Epithelial cell of prostate (primary cell): ENCODE measurements around the gene MAP3K3.
"Not testable (repeated sequence)": the region's sequence is repeated elsewhere in the genome, so short reads cannot be mapped to it uniquely, and the experiment has no call there.

Source experiments
- DNase-seq: peaks from one replicate; pipeline ENCODE4 v3.0.0-alpha.2; 2011; ENCODE audit warnings: low read depth, low spot score
- H3K27ac ChIP-seq: fragments of 450-650 bp; 2 replicates; pipeline ENCODE4 v1.5.1; 2017; ENCODE audit warnings: mild to moderate bottlenecking

MAP3K3 gene

DNA sequence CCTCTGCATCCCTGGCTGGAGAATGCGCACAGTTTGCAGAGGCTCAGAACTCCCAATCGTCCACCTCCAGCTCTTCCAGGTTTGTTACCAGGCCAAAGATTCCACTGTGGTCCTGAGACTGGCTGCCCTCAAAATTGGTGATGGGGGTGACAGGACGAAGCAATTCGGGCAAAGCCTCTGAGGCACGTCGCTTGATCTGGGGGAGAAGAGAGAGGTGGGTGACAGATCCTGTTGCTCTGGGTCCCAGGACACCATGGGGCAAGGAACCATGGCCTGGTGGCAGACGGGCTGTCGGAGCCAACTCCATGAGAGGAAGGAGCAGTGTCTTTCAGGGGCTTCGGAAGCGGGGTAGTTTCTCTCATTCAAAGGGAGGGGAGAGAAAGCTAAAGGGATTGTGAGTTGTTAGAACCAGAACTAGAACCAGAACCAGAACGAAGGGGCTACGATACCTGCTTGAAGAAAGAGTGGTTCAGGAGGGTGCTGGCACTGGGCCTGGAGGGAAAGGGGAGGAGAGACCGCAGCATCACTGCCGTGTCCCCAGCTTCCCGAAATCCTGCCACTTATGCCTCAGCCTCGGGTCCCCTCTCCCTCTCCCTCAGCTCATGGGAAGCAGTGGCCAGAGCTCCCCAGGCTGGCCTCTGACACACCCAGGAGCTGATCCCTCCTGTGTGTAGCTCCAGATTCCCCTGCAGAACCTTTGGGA lies 81.5 kb downstream of the MAP3K3 start:
- no peak for DNase-seq
- no peak overlapping the region for H3K27ac ChIP-seq

DNA sequence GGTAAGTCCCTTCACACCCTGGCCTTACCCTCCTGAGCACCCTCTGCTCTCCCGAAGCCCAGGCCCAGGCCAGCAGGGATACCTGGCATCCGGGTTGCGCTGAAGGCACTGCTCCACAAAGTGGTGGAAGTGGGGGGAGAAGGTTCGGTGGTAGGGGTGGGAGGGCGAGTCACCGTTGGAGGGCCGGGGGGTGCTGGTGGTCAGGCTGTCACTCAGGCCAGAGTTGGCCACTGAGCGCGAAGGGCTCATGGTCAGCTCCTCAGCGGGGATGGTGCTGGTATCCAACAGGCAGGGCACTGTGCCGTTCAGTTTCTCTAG lies 82.0 kb downstream of the MAP3K3 start:
- no peak for DNase-seq
- no peak overlapping the region for H3K27ac ChIP-seq

DNA sequence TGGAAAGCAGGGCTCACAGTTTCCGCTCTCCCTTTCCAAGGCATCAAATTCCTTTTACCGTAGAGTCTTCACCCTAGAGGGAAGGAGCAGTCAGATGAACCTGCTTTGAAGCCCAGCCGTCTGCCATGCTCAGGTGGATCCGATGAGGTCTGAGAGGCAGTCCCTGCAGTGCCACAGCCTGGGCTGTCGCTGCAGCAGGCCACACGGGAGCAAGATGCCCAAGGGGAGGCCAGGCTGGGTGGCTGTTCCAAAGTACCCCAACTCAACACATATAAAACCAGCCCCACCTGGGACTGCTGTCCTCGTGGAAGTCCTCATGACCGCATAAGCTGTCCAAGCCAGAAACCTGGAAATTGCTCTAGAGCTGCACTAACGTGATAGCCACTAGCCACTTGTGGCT lies 82.6 kb downstream of the MAP3K3 start:
- DNase-seq, result no peak
- H3K27ac ChIP-seq, result no peak overlapping the region

DNA sequence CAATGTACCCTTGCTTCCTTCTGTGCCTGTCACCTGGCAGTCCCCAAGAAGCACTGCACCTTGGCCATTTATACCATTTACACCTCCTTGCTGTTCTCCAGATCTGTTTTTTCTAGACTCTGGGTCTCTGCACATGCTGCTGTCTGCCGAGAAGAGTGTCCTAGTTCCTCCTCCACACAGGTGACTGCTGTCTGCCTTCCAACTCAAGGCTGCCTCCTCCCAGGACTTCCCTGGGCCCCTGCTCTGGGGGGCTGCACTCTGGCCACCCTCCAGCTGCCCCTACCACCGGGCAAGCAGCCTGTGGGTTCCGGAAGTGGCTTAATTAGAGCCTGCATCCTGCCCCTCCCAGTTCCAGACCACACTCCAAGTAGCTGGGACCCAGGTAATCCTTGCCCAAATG lies 83.4 kb downstream of the MAP3K3 start:
- DNase-seq, result no peak
- no peak overlapping the region for H3K27ac ChIP-seq

DNA sequence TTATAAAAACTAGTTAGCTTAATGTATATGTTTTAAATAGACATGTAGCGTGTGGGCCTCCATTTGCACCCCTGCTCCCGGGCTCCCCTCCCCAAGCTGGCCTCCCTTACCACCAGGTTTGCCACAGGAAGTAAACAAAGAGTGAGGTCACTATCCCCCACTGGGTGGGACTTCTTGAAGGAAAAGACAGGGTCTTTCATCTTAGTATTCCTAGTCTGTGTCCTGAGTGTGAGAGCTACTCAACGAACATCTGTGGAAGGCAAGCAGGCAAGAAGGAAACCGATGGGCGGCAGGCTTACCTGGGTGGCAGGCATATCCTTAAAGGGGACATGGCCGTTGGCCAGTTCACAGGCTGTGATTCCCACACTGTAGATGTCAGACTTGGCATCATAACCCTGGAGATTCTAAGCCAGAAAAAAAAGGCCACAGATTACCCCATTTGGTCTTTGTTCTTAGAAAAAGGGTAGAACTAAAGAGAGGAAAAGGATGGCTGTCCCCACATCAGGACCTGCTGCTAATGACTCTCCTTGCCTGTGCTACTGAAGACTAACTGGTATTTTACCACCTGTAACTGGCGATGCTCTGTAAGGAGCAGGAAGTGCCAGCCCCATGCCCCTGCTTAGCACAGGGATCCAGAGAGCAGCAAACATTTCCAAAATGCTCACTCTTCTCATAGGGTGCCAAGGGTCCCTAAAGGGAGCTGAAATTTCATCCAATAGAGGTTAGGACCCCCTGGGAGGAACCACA lies 84.3 kb downstream of the MAP3K3 start:
- H3K27ac ChIP-seq, result no peak overlapping the region
- DNase-seq, result no peak

DNA sequence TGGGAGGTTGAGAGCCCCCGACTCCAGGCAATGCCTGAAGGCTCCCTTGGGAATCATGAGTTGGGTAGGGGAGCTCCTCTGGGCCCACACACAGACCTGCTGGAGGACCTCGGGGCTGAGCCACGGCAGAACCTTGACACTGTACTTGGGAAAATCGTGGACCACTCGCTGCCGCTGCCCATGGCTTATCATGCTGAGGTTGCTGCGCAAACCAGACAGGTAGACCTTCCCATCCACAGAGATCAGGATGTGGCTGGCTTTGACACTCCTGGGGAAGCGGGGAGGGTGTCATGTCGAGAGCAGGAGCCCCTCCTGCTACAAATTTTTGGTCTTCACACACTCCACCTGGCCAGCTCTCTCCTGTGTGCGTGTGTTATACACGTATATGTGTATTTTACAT lies 84.9 kb downstream of the MAP3K3 start:
- H3K27ac ChIP-seq, result no peak overlapping the region
- DNase-seq, result no peak

DNA sequence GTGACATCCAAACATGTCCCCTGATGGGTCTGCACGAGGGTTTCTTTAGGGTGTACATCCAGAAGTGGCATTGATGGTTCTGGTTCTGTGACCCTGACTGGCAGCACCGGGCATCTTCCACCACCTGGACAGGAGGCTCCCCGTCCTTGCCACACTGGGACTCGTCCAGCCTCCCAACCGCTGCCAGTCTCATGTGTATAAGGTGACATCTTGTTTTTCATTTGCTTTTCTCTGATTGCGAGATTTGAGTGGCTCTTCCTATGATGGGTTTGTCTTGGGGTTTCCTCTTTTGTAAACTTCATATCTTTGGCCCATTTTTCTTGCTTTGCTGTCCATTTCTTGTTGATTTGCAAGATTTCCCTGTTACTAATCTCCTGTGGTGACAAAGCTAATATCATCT lies 86.9 kb downstream of the MAP3K3 start:
- no peak for DNase-seq
- no peak overlapping the region for H3K27ac ChIP-seq

DNA sequence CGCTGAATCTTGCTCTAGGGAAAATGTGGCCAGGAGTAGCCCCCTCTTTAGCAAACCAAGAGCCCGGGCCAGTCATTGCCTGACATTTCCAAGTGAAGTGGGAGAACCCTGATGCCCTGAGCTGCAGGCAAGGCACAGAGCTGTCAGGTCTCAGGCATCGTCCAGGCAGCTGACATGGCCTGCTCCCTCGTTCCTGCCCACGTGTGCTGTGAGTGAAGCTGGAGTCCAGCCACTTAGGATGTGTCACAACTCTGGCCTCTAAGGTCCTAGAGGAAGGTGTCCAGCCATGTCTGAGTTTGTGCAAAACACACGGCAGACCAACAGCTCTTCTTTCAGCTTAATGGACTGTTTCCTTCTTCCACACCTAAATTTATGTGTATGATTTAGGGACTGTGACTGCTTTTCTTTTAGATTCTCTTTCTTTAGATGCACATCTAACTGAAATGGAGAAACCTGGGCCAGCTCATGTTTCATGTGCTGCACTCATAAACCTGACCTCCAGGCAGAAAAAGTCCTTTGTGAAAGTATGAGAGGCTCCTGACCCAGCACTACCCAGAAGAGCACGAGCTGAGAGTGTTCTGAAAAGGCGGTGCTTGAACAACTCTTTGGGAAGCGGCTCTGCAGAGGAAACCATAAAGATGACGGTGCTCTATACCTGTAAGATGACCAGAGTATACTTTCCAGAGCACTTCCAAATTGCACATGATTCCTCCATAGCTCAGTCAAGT lies 92.5 kb downstream of the MAP3K3 start:
- no peak overlapping the region for H3K27ac ChIP-seq
- DNase-seq, result no peak

DNA sequence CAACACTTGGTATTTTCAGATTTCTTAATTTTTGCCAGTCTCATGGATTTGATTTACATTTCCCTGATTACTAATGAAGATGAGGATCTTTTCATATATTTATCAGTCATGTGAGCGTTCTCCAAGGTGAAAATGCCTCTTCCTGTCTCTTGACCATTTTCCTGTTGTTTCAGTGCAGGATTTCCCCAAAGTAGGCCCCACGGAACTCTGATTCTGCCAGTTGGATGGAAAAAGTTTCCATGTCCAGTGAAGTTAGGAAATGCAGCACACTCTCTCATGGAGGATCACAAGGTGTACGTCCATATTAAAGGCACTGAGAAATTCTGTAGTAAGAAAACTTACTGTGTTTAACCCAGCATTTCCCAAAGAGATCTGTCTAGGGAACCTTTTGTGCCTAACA lies 94.2 kb downstream of the MAP3K3 start:
- no peak for DNase-seq

DNA sequence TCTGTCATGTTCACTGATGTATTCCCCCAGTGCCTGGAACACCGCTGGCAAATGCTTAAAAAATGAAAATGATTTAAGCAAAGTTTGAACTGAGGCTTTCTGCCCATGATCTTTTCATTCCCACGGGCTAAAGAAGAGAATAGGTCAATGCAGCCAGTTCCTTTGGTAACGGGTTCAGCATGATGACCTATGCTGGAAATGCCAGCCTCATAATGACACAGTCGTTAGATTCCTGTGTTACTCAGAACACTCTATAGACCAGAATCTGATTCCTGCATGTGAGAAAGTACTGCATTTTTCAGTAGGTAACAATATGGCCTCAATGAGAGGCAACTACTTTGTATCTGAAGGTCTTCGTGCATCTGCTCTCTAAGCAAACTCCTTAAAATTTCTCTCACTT lies 96.8 kb downstream of the MAP3K3 start:
- no peak overlapping the region for H3K27ac ChIP-seq
- DNase-seq, result no peak

More for the DNA sequence above, 94.2 kb downstream of the MAP3K3 start:
- no peak overlapping the region for H3K27ac ChIP-seq

DNA sequence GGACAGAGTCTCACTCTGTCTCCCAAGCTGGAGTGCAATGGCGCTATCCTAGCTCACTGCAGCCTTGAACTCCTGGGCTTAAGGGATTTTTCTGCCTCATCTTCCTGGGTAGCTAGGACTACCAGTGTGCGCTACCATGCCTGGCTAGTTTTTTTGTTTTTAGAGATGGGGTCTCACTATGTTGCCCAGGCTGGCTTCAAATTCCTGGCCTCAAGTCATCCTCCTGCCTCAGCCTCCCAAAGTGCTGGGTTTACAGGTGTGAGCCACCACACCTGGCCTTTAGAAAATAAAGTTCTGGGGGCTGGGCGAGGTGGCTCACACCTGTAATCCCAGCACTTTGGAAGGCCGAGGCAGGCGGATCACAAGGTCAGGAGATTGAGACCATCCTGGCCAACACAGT lies 98.0 kb downstream of the MAP3K3 start:
- not testable (repeated sequence) for DNase-seq, H3K27ac ChIP-seq

DNA sequence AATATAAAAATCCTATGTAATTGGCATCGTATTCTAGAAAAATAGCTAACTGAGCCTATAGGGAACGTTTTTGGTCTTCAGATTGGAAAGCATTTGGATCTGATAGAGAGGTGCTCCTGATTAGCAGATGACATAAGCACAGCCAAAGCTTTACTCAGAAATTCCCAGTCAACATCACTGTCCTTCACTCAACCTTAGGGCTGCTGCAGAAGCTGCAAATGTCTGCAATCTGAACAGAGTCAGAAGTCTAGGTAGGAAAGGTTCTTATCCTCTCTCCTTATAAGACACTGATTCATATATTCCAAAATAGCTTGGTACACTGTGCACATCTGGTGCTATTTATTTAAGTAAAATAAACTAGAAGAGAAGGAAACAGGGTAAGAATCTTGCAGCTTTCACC lies 100.2 kb downstream of the MAP3K3 start:
- no peak for DNase-seq
- H3K27ac ChIP-seq, result no peak overlapping the region

DNA sequence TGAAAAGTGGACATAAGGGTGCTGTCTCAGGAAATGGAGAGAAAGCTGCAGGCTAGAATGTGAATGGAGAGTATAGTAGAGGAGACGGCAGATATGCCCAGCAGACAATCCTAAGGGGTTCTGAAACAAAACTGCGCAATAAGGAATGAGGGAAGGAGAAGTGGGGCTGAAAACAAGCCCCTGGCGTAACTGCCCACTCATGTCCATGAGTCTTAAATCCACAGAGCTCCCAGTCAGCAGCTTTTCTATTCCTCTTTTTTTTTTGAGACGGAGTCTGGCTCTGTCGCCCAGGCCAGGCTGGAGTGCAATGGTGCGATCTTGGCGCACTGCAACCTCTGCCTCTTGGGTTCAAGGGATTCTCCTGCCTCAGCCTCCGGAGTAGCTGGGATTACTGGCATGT lies 113.5 kb downstream of the MAP3K3 start:
- no peak overlapping the region for H3K27ac ChIP-seq
- DNase-seq, result no peak

DNA sequence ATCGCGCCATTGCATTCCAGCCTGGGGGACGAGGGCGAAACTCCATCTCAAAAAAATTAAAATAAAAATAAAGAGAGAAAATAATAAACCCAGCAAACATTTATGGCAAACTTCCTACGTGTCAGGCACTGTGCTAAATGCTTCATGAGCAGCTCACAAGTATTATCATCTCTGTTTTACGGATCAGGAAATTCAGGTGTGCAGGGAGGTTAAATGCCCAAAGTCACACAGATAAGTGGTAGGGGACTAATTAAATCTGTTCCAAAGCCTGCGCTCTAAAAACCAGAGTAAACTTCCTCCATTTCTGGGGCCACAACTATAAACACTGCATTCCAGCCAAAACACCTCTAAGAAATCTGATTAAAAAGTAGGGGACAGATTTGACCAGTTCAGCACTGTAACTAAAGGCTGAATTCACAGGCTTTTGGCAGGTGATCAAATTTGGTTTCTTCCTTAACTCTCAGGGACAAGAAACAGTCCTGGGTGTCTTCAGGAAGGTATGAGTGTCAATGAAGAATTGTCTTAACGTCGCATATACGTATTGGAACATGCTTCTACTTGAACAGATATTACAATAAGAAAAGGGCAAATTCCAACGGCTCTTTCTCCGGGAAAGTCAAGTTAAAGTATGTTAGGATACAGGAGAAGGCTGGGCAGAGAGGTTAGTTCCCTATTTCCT lies 118.4 kb downstream of the MAP3K3 start:
- H3K27ac ChIP-seq, result peak overlapping the region; percentile 98
- DNase-seq, result no peak

DNA sequence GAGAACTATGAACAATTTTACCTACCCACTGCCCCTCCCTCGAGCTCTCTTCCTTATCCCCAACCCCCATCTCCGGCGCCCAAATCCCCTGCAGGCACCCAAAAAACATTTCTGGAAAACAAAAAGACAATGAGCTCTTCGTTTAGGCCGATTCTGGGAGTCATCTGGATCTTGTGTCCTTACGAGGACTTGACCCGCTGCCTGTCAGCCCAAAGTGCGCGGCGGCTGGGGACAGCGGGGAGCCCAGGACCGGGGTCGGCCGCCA lies 118.9 kb downstream of the MAP3K3 start:
- no peak for DNase-seq
- peak overlapping the region; percentile 98 for H3K27ac ChIP-seq

DNA sequence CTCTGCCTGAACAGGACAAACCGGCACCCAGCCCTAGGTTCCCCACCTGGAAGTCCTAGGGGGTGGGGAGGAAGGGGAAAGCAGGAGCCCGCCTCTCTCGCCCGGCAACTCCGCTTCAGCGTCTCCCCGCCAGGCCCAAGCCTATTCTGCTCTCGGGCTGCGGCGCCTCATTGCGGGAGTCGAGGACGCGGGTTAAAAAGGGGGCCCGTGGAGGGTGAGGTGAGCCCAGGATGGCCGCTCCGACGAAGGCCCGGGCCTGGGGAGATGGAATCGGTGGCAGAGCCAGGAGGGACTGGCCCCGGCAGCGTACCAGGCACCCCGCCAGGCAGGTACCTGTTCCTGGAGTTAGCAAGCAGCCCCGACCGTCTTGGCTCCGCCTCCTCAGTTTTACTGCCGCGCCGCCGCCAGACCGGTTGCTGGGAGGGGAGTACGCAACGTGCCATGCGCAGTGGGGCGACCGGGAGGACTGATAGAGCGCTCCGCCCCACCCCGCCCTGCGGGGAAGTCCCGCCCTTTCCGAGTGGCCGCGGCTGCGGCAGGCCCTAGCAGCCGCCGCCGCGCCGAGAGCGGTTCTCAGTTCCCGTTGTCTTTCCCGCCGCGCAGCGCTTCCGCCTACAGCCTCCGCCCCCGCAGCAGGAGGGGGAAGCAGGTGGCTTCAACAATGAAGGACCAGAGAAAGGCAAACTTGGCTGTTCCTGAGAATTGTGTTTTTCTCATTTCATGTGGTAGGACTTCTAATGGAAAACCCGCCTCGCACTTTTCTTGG lies 119.4 kb downstream of the MAP3K3 start, which contains the start of gene STRADA:
Gene STRADA (minus strand): TSS at position 392 of the 766 bp plus-strand sequence. CDS start 13,430 bp downstream, outside the sequence.
- peak; percentile 94 for DNase-seq
- peak within 1 kb of the TSS; percentile 98 for H3K27ac ChIP-seq
